PC-3 (cell line): ENCODE measurements around the gene NYAP2. TPM values are rescaled to one million over a fixed set of nuclear protein-coding genes. Genes with fewer than 3 reads are reported as not detected.

ENCODE experiments used
- ATAC-seq: fragments of 200-7000 bp; cut with Tn5 transposase; 2 replicates; pipeline ENCODE4 v1.9.1; 2020; ENCODE audit warnings: mild to moderate bottlenecking, moderate library complexity
- BruUV-seq: library from RNA; stranded (reverse); fragments of 400-500 nt; replicated peaks from 2 replicates; lab custom pipeline; 2021; lab: Mats Ljungman, UMichigan
- CTCF ChIA-PET: fragments of 300-600 bp; sonication (Branson Sonifier 250); formaldehyde crosslinking; loops from one replicate; lab custom pipeline; 2022; ENCODE audit warnings: antibody characterized with exemption; lab: Charles Lee
- POLR2A ChIA-PET: fragments of 300-600 bp; sonication (Branson Sonifier 250); formaldehyde crosslinking; loops from one replicate; lab custom pipeline; 2022; ENCODE audit warnings: antibody characterized with exemption; ENCODE audit not compliant: unreplicated experiment; lab: Charles Lee
- DNase-seq: peaks from one replicate; pipeline ENCODE4 v3.0.0-alpha.2; 2015
- H2AFZ ChIP-seq: fragments of 300-600 bp; sonication (generic); 2 replicates; pipeline ENCODE4 v1.6.0; 2016; ENCODE audit warnings: antibody characterized with exemption, low read length
- H3F3A ChIP-seq: fragments of 300-600 bp; sonication (generic); one replicate; pipeline ENCODE4 v1.6.0; 2017; ENCODE audit warnings: antibody characterized with exemption, low read length, control low read depth, mild to moderate bottlenecking; ENCODE audit not compliant: unreplicated experiment
- H3K27ac ChIP-seq: fragments of 300-600 bp; sonication (generic); 2 replicates; pipeline ENCODE4 v1.5.1; 2016; ENCODE audit warnings: mild to moderate bottlenecking, low read length
- H3K27me3 ChIP-seq: fragments of 300-600 bp; sonication (generic); 2 replicates; pipeline ENCODE4 v1.6.1; 2016; ENCODE audit warnings: low read length, mixed read lengths
- H3K36me3 ChIP-seq: fragments of 300-600 bp; sonication (generic); 2 replicates; pipeline ENCODE4 v1.6.1; 2016; ENCODE audit warnings: low read depth, mixed run types, low read length, mixed read lengths
- H3K4me1 ChIP-seq: fragments of 300-600 bp; sonication (generic); 2 replicates; pipeline ENCODE4 v1.5.1; 2016; ENCODE audit warnings: low read length; ENCODE audit not compliant: insufficient read depth
- H3K4me2 ChIP-seq: fragments of 300-600 bp; sonication (generic); 2 replicates; pipeline ENCODE4 v1.6.0; 2016; ENCODE audit warnings: low read length
- H3K4me3 ChIP-seq: fragments of 300-600 bp; sonication (generic); 2 replicates; pipeline ENCODE4 v1.5.1; 2016; ENCODE audit warnings: mild to moderate bottlenecking, low read length, mixed read lengths
- H3K79me2 ChIP-seq: fragments of 300-600 bp; sonication (generic); 2 replicates; pipeline ENCODE4 v1.6.1; 2017; ENCODE audit warnings: low read length, mixed read lengths
- H3K9ac ChIP-seq: fragments of 300-600 bp; sonication (generic); 2 replicates; pipeline ENCODE4 v1.6.0; 2016; ENCODE audit warnings: mild to moderate bottlenecking, low read length
- H3K9me2 ChIP-seq: fragments of 300-600 bp; sonication (generic); replicated peaks from 2 replicates; pipeline ENCODE4 v1.6.1; 2016; ENCODE audit warnings: mixed run types, low read length, mixed read lengths
- H3K9me3 ChIP-seq: fragments of 300-600 bp; sonication (generic); 2 replicates; pipeline ENCODE4 v1.6.1; 2016; ENCODE audit warnings: low read length, mixed read lengths
- H4K20me1 ChIP-seq: fragments of 300-600 bp; sonication (generic); 2 replicates; pipeline ENCODE4 v1.6.1; 2016; ENCODE audit warnings: low read length, mixed read lengths
- CTCF ChIP-seq: fragments of 300-600 bp; sonication (generic); conservative IDR thresholded peaks from 2 replicates; pipeline ENCODE4 v1.5.1; 2017; ENCODE audit warnings: antibody characterized with exemption, low read depth, mild to moderate bottlenecking, low read length
- EZH2 ChIP-seq: fragments of 300-600 bp; sonication (generic); IDR thresholded peaks from one replicate; pipeline ENCODE4 v1.6.1; 2017; ENCODE audit warnings: antibody characterized with exemption, mild to moderate bottlenecking, low read length; ENCODE audit not compliant: unreplicated experiment
- EZH2phosphoT487 ChIP-seq: fragments of 300-600 bp; sonication (generic); IDR thresholded peaks from 2 replicates; pipeline ENCODE4 v1.6.1; 2018; ENCODE audit warnings: mild to moderate bottlenecking, antibody characterized with exemption, low read length, borderline replicate concordance
- intact Hi-C: fragments of 100-400 bp; cut with micrococcal nuclease; formaldehyde crosslinking; loops from 2 replicates; pipeline ENCODE4 v1.9.0; 2023
- total RNA-seq: library from RNA; depleted of rRNA; stranded (reverse); fragments of >200 nt; gene quantifications from 2 replicates; pipeline ENCODE4 v1.2.3, GENCODE V29; 2014

Gene NYAP2
- total RNA-seq, 1 experiment from 2014 or later, result not detected

DNA sequence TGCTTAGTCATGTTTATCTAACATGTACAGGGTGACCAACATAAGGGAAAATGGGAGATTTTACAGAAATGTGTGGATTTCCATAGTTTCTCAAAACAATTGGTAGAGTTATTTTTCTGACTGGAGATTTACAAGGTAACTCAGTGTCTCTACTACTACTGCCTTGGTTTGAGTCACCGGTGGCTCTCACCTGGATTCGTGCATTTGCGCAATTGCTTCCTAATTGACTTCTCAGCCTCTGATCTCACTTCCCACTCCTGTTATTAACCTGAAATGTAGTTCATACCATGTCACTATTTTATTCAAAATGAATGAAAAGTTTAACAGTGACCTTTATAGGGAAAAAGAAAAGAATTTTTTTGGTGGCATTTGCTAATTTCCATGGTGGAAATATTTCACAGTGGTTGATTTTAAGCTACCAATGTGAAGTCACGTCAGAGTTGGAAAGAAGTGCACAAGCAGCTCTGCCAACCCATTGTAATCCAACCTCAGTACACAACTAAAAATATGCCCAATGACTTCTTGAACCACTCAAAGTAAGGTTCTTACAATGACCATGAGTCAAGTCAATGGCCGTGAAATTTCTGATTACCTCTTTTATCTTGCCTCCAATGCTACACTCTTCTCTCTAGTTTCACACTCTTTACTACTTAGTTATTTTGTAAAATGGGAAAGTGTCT lies 94.0 kb downstream of the NYAP2 start:
- no peak overlapping the region for H3K9ac ChIP-seq
- no peak overlapping the region for H2AFZ ChIP-seq
- no peaks in the 10 kb centered on the region for H3K79me2 ChIP-seq
- no peaks in the 10 kb centered on the region for H3F3A ChIP-seq
- no peaks in the 10 kb centered on the region for H4K20me1 ChIP-seq
- DNase-seq, result no peak
- ChIA-PET CTCF (no interaction called here), POLR2A (no interaction called here)
- no peak overlapping the region for H3K27ac ChIP-seq
- H3K9me3 ChIP-seq, result no peaks in the 10 kb centered on the region
- intact Hi-C loops, result no loop called here
- no peak for TF ChIP-seq CTCF
- no peak for TF ChIP-seq EZH2phosphoT487
- TF ChIP-seq EZH2, result no peak
- 0 out of 2 replicates have a peak, but pooled peaks cover 1% of the 10 kb centered on the region for H3K27me3 ChIP-seq
- no peaks in the 10 kb centered on the region for H3K9me2 ChIP-seq
- no TSS peak for BruUV-seq
- no peak overlapping the region for H3K4me2 ChIP-seq
- H3K4me1 ChIP-seq, result no peaks in the 10 kb centered on the region
- no peaks in the 10 kb centered on the region for H3K36me3 ChIP-seq
- no peak overlapping the region for H3K4me3 ChIP-seq
- ATAC-seq, result no peak

GRCh38 chr2:225494100-225494459 lies 94.6 kb downstream of the NYAP2 start:
- Histone ChIP-seq H3K27ac (no peak overlapping the region), H3K36me3 (no peaks in the 10 kb centered on the region), H3K9me2 (no peaks in the 10 kb centered on the region), H3K4me3 (no peak overlapping the region), H2AFZ (no peak overlapping the region), H3K4me1 (no peaks in the 10 kb centered on the region), H3F3A (no peaks in the 10 kb centered on the region), H4K20me1 (no peaks in the 10 kb centered on the region), H3K4me2 (no peak overlapping the region), H3K27me3 (0 out of 2 replicates have a peak, but pooled peaks cover 6% of the 10 kb centered on the region), H3K9ac (no peak overlapping the region), H3K9me3 (no peaks in the 10 kb centered on the region), H3K79me2 (no peaks in the 10 kb centered on the region)
- ChIA-PET POLR2A (no interaction called here), CTCF (no interaction called here)
- intact Hi-C loops, result no loop called here
- peak; percentile 20 for ATAC-seq
- DNase-seq, result peak; percentile 48
- no peak for TF ChIP-seq EZH2
- no peak for TF ChIP-seq CTCF
- TF ChIP-seq EZH2phosphoT487, result no peak
- BruUV-seq, result no TSS peak

- DNase-seq (no peak), ATAC-seq (no peak)
- no peaks in the 10 kb centered on the region for H3K36me3 ChIP-seq
- H3K9me2 ChIP-seq, result no peaks in the 10 kb centered on the region
- POLR2A ChIA-PET, result no interaction called here
- no peaks in the 10 kb centered on the region for H3K4me1 ChIP-seq
- no peaks in the 10 kb centered on the region for H4K20me1 ChIP-seq
- H2AFZ ChIP-seq, result no peak overlapping the region
- H3K4me3 ChIP-seq, result no peak overlapping the region
- no peak overlapping the region for H3K9ac ChIP-seq
- no peaks in the 10 kb centered on the region for H3F3A ChIP-seq
- CTCF ChIA-PET, result no interaction called here
- H3K4me2 ChIP-seq, result no peak overlapping the region
- H3K27me3 ChIP-seq, result peaks cover 19% of the 10 kb centered on the region; the same call in 1 of the 2 replicates
- H3K79me2 ChIP-seq, result no peaks in the 10 kb centered on the region
- TF ChIP-seq EZH2phosphoT487 (no peak), EZH2 (no peak)
- intact Hi-C loops, result no loop called here
- H3K27ac ChIP-seq, result no peak overlapping the region
- no TSS peak for BruUV-seq
- H3K9me3 ChIP-seq, result no peaks in the 10 kb centered on the region
Observed at GRCh38 chr2:225495706-225496105, 96.2 kb downstream of the NYAP2 start.
